Islet of Langerhans (tissue), 1 donor: ENCODE data around the gene CBFA2T3.

Experiments
- FAIRE-seq: peaks from one replicate; lab custom pipeline; 2011; peaks lifted over from hg19 to GRCh38; lab: Jason Lieb, UNC

Gene CBFA2T3

DNA sequence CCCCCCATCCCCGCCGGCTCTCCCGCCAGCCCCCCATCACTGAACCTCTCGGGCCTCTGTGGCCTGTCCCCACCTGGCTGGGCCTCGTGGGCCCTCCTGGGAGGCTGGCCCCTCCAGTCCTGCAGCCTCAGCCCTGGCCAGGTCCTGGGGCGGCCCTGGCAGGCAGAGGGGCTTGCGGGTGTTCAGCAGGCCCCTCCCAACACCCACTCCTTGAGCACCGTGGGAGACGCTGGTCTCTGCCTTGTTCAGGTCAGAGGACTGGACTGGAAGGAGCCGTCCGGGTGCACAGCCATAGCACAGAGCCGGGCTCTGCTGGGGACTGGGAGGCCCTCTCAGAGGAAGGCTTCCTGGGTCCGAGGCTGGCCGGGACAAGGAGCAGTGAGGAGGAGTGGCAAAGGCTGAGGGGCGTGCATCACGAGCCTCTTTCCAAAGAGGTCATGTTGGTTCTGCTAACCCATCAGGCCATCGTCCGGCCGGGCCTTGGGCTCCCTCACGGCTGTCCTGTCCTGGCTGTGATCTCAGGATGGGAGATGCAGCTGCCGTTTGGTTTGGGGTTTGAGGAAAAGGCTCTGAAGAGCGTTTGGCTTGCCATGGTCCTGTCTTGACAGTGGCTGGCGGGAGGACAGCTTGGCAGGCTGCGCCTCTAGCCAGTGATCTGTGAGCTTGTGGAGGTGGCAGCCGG, 104.2 kb downstream of the CBFA2T3 start:
- no peak for FAIRE-seq

GRCh38 chr16:88871730-88872416, 105.1 kb downstream of the CBFA2T3 start:
- FAIRE-seq: no peak

DNA sequence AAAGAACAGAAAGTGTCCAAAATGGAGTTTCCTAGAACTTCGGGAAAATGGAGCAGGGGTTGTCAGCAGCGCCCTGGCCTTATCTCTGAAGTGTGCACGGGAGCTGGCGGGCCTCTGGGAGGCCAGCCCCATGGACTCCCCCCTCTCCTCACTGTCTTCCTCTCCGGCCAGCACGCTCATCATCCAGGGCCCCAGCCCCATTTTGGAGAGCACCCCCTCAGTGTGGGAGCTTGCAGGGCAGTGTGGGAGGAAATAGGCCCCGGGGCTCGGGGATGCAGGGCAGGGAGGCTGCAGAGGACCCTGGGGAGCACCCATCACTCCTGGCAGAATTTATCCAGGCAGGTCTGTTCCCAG, 105.7 kb downstream of the CBFA2T3 start:
- FAIRE-seq: no peak

DNA sequence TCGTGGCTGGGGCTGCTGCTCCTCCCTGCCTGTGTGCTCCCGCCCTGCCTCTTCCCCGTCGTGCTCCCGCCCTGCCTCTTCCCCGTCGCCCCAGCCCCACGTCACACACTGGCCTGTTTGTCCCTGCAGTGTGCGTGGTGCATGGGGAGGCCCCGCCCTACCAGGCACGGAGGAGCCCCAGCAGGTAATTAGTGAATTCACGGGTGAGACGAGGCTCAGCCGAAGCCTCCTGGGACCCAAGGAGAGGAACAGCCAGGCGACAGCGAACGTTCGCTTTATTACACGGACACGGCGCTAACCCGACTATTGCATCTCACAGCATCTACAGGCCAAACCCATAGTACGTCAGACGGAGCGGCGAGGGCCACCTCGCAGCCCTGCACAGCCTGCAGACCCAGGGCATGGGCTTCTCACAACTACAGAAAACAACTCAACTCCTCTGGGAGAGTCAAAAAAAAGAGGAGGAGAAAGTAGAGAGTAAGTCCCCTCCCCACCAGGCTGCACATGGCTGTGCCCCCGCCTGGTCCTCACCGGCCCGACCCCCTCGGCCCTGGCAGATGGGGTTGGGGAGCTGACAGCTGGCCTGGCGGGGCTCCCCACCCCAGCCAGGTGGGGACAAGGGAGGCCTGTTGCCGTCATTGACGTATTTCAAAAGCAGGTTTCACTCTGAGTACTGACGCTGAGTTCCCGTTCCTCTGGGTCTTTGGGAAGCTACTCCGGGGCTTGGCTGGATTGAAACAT, 106.2 kb downstream of the CBFA2T3 start:
- FAIRE-seq: no peak

DNA sequence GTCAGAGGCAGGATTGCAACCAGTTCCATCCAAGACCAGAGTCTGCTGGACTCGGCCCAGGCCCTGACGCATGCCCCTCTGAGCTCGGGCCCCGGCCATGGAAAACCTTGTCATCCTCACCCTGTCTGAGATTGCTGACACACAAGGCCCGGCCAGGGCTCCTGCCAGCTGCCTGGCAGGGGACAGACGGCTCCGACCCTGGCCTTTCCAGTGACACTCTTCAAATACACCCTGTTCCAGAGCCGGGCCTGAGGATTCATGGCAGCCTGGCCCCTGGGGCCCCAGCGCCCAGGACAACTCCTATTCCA, 107.4 kb downstream of the CBFA2T3 start:
- FAIRE-seq: no peak

DNA sequence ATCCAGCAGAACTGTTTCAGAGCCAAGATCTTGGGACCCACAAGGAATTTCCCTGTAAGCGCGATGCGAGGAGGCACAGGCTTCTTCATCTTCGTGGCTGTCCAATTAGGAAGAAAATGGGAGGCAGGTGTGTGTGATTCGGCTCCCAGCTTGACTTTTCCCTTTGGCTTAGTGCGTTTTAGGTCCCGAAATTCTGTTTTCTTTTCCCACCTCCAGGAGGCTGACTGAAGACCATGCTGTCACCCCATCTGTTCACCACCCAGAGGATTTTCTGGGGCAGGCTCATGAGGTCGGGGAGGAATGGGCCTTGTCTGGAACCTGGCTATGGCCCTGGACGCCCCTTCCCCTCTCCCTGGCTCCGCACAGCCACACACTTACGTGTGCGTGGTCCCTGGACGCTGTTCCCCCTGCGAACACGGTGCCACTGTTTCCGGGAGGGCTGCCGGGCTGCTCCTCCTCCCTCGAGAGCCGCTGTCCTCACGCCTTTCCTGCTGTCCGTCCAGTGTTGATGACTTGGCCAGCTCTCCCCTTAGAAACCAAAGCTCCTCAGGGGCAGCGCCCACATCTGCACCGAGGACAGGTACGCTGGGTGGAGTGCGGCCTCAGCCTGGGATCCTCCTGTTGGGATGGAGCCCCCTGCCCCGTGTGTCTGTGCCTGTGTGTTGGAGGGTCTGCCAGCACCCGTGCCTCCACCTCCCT, 107.9 kb downstream of the CBFA2T3 start:
- FAIRE-seq: no peak

DNA sequence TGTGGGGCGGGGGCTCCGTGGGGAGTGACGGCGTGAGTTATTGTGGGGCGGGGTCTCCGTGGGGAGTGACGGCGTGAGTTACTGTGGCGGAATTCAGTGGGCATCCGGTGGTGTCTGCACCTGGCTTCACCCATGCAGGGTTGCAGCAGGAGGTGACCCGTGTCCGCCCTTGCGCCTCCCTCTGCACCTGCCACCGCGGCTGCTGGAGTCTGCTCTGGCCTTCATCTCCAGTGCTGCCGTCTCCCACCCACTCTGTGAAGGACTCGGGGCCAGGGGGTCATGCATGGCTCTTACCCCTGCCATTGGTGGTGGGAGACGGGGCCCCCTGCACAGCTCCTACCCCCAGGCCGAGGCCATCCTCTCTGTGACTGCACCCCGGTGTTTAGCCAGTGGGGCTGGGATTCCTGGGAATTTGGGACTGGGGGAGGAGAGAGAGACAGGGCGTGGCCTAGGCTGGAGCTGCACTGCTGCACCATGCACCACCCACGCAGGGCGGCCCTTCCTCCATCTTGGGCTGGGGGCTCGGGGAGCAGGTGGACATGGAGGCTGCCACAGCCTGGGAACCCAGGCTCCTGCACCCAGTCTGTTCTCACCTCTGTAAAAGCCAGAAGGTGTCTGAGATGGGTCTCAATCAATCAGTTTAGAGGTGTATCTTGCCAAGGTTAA, 109.3 kb downstream of the CBFA2T3 start:
- FAIRE-seq: no peak

- FAIRE-seq: no peak
Observed at GRCh38 chr16:88866151-88866920, 110.7 kb downstream of the CBFA2T3 start, which contains the start of gene PABPN1L. Gene PABPN1L (minus strand): TSS chr16:88866660. CDS start chr16:88866606, 54 bp downstream.

DNA sequence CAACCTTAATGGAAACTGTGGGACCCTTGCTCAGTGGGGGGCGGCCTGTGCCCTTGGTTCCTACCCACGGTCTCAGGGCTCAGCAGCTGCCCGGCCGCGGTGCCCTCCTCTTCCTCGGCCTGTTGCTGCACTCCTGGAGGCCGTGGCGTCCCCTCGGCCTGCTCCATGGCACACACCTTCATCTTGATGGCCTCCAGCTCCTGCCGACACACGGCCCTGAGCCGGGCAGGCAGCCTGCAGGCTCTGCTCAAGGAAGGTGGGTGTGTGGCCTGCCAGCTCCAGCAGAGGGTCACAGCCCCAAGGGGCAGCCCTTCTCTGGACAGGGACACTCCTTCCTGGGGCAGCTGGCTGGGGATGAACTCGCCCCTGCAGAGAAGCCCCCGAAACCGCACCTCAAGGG, 111.3 kb downstream of the CBFA2T3 start:
- no peak for FAIRE-seq

- no peak for FAIRE-seq
Observed at GRCh38 chr16:88865310-88865709, 111.7 kb downstream of the CBFA2T3 start.

DNA sequence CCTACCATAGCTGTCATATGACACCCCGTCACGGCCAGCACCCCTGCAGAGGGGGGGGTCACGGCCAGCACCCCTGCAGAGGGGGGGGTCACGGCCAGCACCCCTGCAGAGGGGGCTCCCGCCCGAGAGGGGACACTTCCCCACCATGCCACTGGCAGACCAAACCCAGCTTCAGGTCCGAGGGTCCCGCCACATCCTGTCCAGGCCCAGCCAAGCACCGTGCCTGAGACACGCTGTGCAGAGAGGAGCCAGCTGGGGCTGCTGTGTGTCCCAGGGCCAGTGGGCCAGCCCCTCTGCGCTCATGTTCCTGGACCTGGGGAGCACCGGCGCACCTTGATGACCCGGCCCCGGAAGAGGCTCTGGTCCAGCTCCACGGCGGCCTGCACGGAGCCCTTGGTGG, 112.5 kb downstream of the CBFA2T3 start:
- no peak for FAIRE-seq

DNA sequence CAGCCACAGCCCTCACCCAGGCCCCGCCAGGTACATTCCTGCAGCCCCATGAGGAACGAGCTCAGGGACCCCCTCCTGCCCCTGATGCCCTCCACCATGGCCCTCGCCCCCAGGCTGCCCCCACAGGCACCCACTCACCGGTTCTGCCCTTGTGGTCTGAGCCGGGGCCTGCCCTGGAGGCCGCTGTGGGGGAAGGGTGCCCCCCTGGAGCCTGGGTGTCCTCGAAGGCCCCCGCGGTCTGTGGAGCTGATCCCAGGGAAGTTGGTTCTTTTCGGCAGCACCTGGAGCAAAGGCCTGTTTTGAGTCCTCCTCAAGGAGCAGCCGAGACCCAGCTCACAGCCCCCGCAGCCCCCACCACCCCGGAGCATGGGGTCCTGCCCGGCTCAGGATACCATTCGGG, 112.9 kb downstream of the CBFA2T3 start:
- no peak for FAIRE-seq

- no peak for FAIRE-seq
Observed at GRCh38 chr16:88863426-88863825, 113.6 kb downstream of the CBFA2T3 start.

DNA sequence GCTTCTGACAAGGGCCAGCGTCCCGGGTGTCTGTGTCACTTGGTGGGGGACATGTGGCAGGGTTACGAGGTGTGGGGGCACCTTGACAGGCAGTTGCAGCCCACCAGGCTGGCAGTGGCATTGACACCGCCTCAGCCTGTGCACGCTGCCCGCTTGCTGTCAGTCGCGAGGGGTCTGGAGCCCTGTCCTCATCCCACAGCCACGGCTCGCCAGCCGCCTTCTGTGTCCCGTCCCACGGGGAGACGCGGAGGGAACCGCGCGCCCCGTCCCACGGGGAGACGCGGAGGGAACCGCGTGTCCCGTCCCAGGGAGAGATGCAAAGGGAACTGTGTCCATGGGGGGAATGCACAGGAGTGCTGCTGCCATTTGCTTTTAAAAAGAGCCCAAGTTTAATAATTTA, 114.0 kb downstream of the CBFA2T3 start:
- no peak for FAIRE-seq

DNA sequence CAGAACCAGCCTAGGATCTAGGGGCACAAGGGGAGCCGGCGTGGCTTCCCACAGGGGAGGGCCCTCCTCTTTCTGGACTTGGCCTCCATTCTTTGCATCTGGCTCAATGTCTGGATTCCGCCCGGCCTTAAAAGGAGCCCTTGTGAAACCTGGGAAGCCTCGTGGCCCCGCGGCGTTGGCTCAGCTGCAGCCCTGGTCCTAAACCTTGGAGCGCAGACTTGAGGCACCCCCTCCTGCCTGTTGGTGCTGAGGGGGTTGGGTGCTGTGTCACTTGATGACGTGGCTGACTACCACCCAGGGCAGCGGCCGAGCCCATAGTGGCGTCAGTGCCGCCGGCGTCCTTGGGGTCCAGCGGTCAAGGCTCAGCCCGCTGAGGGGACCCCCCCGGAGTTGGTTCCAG, 115.6 kb downstream of the CBFA2T3 start:
- no peak for FAIRE-seq

GRCh38 chr16:88859381-88860091, 117.5 kb downstream of the CBFA2T3 start:
- FAIRE-seq: no peak

- no peak for FAIRE-seq
Observed at GRCh38 chr16:88857728-88858339, 119.2 kb downstream of the CBFA2T3 start.

GRCh38 chr16:88856828-88857727, 119.9 kb downstream of the CBFA2T3 start, which contains the start of the genes GALNS and TRAPPC2L:
Gene GALNS (minus strand): TSS chr16:88856947. CDS start chr16:88856877, 70 bp downstream.
Gene TRAPPC2L (plus strand): TSS chr16:88857127. CDS start chr16:88857151, 24 bp downstream.
- no peak for FAIRE-seq
